HG03045 (cell line): ENCODE results near the gene TYR.
"Not testable (repeated sequence)": the region's sequence is repeated elsewhere in the genome, so short reads cannot be mapped to it uniquely, and the experiment has no call there.

Source experiments
- ATAC-seq: cut with Tn5 transposase; IDR thresholded peaks from one replicate; pipeline ENCODE4 v1.9.1; 2021; ENCODE audit warnings: mild to moderate bottlenecking, moderate library complexity; ENCODE audit not compliant: unreplicated experiment

TYR gene

GRCh38 chr11:89267660-89268302 lies 90.1 kb downstream of the TYR start:
- ATAC-seq: no peak

- not testable (repeated sequence) for ATAC-seq
These were observed 94.9 kb downstream of the TYR start for GRCh38 chr11:89272540-89273088.

GRCh38 chr11:89273220-89273619 lies 95.5 kb downstream of the TYR start:
- not testable (repeated sequence) for ATAC-seq

GRCh38 chr11:89275966-89276365 lies 98.3 kb downstream of the TYR start:
- no peak for ATAC-seq

- no peak for ATAC-seq
These were observed 101.5 kb downstream of the TYR start for GRCh38 chr11:89279176-89279575.

- ATAC-seq: not testable (repeated sequence)
These were observed 103.5 kb downstream of the TYR start for GRCh38 chr11:89281032-89281677.

GRCh38 chr11:89286601-89287000 lies 108.9 kb downstream of the TYR start:
- not testable (repeated sequence) for ATAC-seq

GRCh38 chr11:89288004-89288403 lies 110.3 kb downstream of the TYR start:
- not testable (repeated sequence) for ATAC-seq

GRCh38 chr11:89293965-89294679 lies 116.4 kb downstream of the TYR start:
- no peak for ATAC-seq

GRCh38 chr11:89295023-89295422 lies 117.3 kb downstream of the TYR start:
- not testable (repeated sequence) for ATAC-seq

- ATAC-seq: not testable (repeated sequence)
These were observed 125.4 kb downstream of the TYR start for GRCh38 chr11:89303029-89303428.

GRCh38 chr11:89308272-89308671 lies 130.6 kb downstream of the TYR start:
- ATAC-seq: not testable (repeated sequence)

- not testable (repeated sequence) for ATAC-seq
These were observed 131.8 kb downstream of the TYR start for GRCh38 chr11:89309321-89309985.

GRCh38 chr11:89310607-89311006 lies 132.9 kb downstream of the TYR start:
- not testable (repeated sequence) for ATAC-seq

GRCh38 chr11:89321401-89321800 lies 143.7 kb downstream of the TYR start:
- ATAC-seq: no peak

GRCh38 chr11:89327885-89328284 lies 150.2 kb downstream of the TYR start:
- no peak for ATAC-seq

GRCh38 chr11:89331940-89332339 lies 154.3 kb downstream of the TYR start:
- not testable (repeated sequence) for ATAC-seq

- not testable (repeated sequence) for ATAC-seq
These were observed 156.0 kb downstream of the TYR start for GRCh38 chr11:89333704-89334103.

- not testable (repeated sequence) for ATAC-seq
These were observed 159.5 kb downstream of the TYR start for GRCh38 chr11:89337100-89337650.

GRCh38 chr11:89338073-89338472 lies 160.4 kb downstream of the TYR start:
- not testable (repeated sequence) for ATAC-seq

- ATAC-seq: not testable (repeated sequence)
These were observed 162.8 kb downstream of the TYR start for GRCh38 chr11:89340450-89340849.
